HepG2 (cell line): ENCODE results near the gene TXNRD2. TPM values are rescaled to one million over a fixed set of nuclear protein-coding genes. Genes with fewer than 3 reads are reported as not detected.

Experiments used
- ATAD3A ChIP-seq: sonication (generic); formaldehyde crosslinking; IDR thresholded peaks from 2 replicates; pipeline ENCODE4 v1.4.0; 2020; ENCODE audit warnings: missing genetic modification reagents
- BCL3 ChIP-seq: sonication (generic); formaldehyde crosslinking; IDR thresholded peaks from 2 replicates; pipeline ENCODE4 v1.5.1; 2020; ENCODE audit warnings: mild to moderate bottlenecking, missing genetic modification reagents, moderate library complexity
- CENPX ChIP-seq: sonication (generic); formaldehyde crosslinking; IDR thresholded peaks from 2 replicates; pipeline ENCODE4 v1.9.0; 2021; ENCODE audit warnings: mild to moderate bottlenecking, missing genetic modification reagents, moderate library complexity
- CHCHD3 ChIP-seq: sonication (generic); formaldehyde crosslinking; IDR thresholded peaks from 2 replicates; pipeline ENCODE4 v1.8.0; 2022; ENCODE audit warnings: mild to moderate bottlenecking, missing genetic modification reagents, moderate library complexity
- IRF1 ChIP-seq: sonication (generic); formaldehyde crosslinking; IDR thresholded peaks from 2 replicates; pipeline ENCODE4 v1.4.0; 2020; ENCODE audit warnings: low read depth, mild to moderate bottlenecking, missing genetic modification reagents
- LCORL ChIP-seq, 2 experiments: fragments of 450-650 bp in 1 of 2; sonication (generic) in 1 of 2; formaldehyde crosslinking in 1 of 2; IDR thresholded peaks; 2 replicates each; pipeline versions ENCODE4 v1.5.0 to v1.6.1; 2017 to 2020; ENCODE audit warnings: antibody characterized with exemption in 1 of 2, missing genetic modification reagents in 1 of 2
- MAX ChIP-seq: IDR thresholded peaks from 2 replicates; pipeline ENCODE4 v1.6.1; 2012; ENCODE audit warnings: inconsistent platforms
- MED1 ChIP-seq: sonication (generic); formaldehyde crosslinking; IDR thresholded peaks from 2 replicates; pipeline ENCODE4 v1.4.0; 2020; ENCODE audit warnings: missing genetic modification reagents
- NFIB ChIP-seq: sonication (generic); formaldehyde crosslinking; IDR thresholded peaks from 2 replicates; pipeline ENCODE4 v1.9.0; 2021; ENCODE audit warnings: missing genetic modification reagents, mild to moderate bottlenecking, borderline replicate concordance
- PHF21A ChIP-seq: sonication (generic); formaldehyde crosslinking; IDR thresholded peaks from 2 replicates; pipeline ENCODE4 v1.5.0; 2020; ENCODE audit warnings: mild to moderate bottlenecking, missing genetic modification reagents
- POLR2A ChIP-seq, 2 experiments: IDR thresholded peaks; 2 replicates each; pipeline ENCODE4 v1.6.1; 2011; ENCODE audit warnings: low read depth in 2 of 2, low read length in 2 of 2, mild to moderate bottlenecking in 1 of 2, moderate library complexity in 1 of 2; ENCODE audit not compliant: insufficient read depth in 1 of 2
- SAP130 ChIP-seq: IDR thresholded peaks from 2 replicates; pipeline ENCODE4 v1.6.1; 2016; ENCODE audit warnings: low read depth
- TGIF2 ChIP-seq: IDR thresholded peaks from 2 replicates; pipeline ENCODE4 v1.6.1; 2016; ENCODE audit warnings: control low read depth, missing compliant biosample characterization
- U2AF2 ChIP-seq: fragments of 200-400 bp; formaldehyde crosslinking; IDR thresholded peaks from 2 replicates; pipeline ENCODE4 v1.6.1; 2017; ENCODE audit warnings: low read depth, mild to moderate bottlenecking, low read length
- ZBTB21 ChIP-seq: sonication (generic); formaldehyde crosslinking; IDR thresholded peaks from 2 replicates; pipeline ENCODE4 v1.4.0; 2020; ENCODE audit warnings: missing genetic modification reagents
- ZBTB8A ChIP-seq: sonication (generic); formaldehyde crosslinking; IDR thresholded peaks from 2 replicates; pipeline ENCODE4 v1.4.0; 2020; ENCODE audit warnings: mild to moderate bottlenecking, low read depth, missing genetic modification reagents, borderline replicate concordance
- ZMYM2 ChIP-seq: sonication (generic); formaldehyde crosslinking; IDR thresholded peaks from 2 replicates; pipeline ENCODE4 v1.8.0; 2022; ENCODE audit warnings: mild to moderate bottlenecking, missing genetic modification reagents
- ZNF124 ChIP-seq: sonication (generic); formaldehyde crosslinking; IDR thresholded peaks from 2 replicates; pipeline ENCODE4 v1.4.0; 2020; ENCODE audit warnings: missing genetic modification reagents
- ZNF34 ChIP-seq: sonication (generic); formaldehyde crosslinking; IDR thresholded peaks from 2 replicates; pipeline ENCODE4 v1.4.0; 2020; ENCODE audit warnings: mild to moderate bottlenecking, missing genetic modification reagents, borderline replicate concordance
- ZNF362 ChIP-seq: sonication (generic); formaldehyde crosslinking; IDR thresholded peaks from 2 replicates; pipeline ENCODE4 v1.4.0; 2020; ENCODE audit warnings: missing genetic modification reagents, mild to moderate bottlenecking, borderline replicate concordance
- ZNF549 ChIP-seq: sonication (generic); formaldehyde crosslinking; IDR thresholded peaks from 2 replicates; pipeline ENCODE4 v1.5.0; 2020; ENCODE audit warnings: missing genetic modification reagents
- ZNF615 ChIP-seq: sonication (generic); formaldehyde crosslinking; IDR thresholded peaks from 2 replicates; pipeline ENCODE4 v1.5.0; 2020; ENCODE audit warnings: mild to moderate bottlenecking, missing genetic modification reagents, borderline replicate concordance
- ZNF644 ChIP-seq: IDR thresholded peaks from 2 replicates; pipeline ENCODE4 v1.6.1; 2016; ENCODE audit warnings: low read depth
- ZNF720 ChIP-seq: sonication (generic); formaldehyde crosslinking; IDR thresholded peaks from 2 replicates; pipeline ENCODE4 v1.4.0; 2020; ENCODE audit warnings: missing genetic modification reagents
- ZNF770 ChIP-seq: sonication (generic); formaldehyde crosslinking; IDR thresholded peaks from 2 replicates; pipeline ENCODE4 v1.5.0; 2020; ENCODE audit warnings: mild to moderate bottlenecking, missing genetic modification reagents
- ZNF776 ChIP-seq: sonication (generic); formaldehyde crosslinking; IDR thresholded peaks from 2 replicates; pipeline ENCODE4 v1.4.0; 2020; ENCODE audit warnings: mild to moderate bottlenecking, missing genetic modification reagents
- polyA plus RNA-seq, 8 experiments: library from polyadenylated mRNA; depleted of rRNA in 3 of 8; stranded (reverse) in 7 of 8; unstranded in 1 of 8; fragments of >200 nt; fragmentation: Illumina TruSeq in 4 of 8; extraction: Trizol in 4 of 8; gene quantifications; 2 replicates each; pipeline versions ENCODE4 v1.2.1 to v1.2.3, GENCODE V29; 2011 to 2016; ENCODE audit warnings: low read depth in 4 of 8, missing spikeins in 1 of 8, mixed read lengths in 1 of 8; ENCODE audit not compliant: insufficient read depth in 1 of 8
- total RNA-seq, 5 experiments: library from RNA; depleted of rRNA; stranded (reverse); fragments of >200 nt; fragmentation: Illumina TruSeq; extraction: Trizol; gene quantifications; 2 replicates each; pipeline ENCODE4 v1.2.3, GENCODE V29; 2016; ENCODE audit warnings: low read depth in 1 of 5

Gene TXNRD2
- total and polyA plus RNA-seq, 2 of the 13 experiments (the other 11 are each of a cell fraction or from before 2014, with no cell fraction given), result 17.5 to 18.6 TPM

- TF ChIP-seq CENPX (CRISPR knock-in tag) (no peak), ZNF549 (CRISPR knock-in tag) (no peak), U2AF2 (no peak), TGIF2 (no peak), ZNF720 (no peak), LCORL (IDR thresholded peaks at IDR 0.05) (0 out of 2 replicates have a peak, but pooled peaks have one; percentile 7), LCORL (CRISPR knock-in tag; IDR thresholded peaks at IDR 0.05) (peak; percentile 89), PHF21A (CRISPR knock-in tag) (0 out of 2 replicates have a peak, but pooled peaks have one; percentile 46), SAP130 (peak; percentile 58; the same call in 1 of the 2 replicates), ZBTB21 (CRISPR knock-in tag) (0 out of 2 replicates have a peak, but pooled peaks have one; percentile 2), ZMYM2 (CRISPR knock-in tag) (no peak), CHCHD3 (CRISPR knock-in tag) (no peak), ZNF362 (0 out of 2 replicates have a peak, but pooled peaks have one; percentile 13), NFIB (CRISPR knock-in tag) (no peak), ZNF776 (no peak), ATAD3A (CRISPR knock-in tag) (no peak), ZNF124 (no peak), ZNF615 (CRISPR knock-in tag) (no peak), BCL3 (CRISPR knock-in tag) (no peak), MED1 (CRISPR knock-in tag) (no peak; the same call in 1 of the 2 replicates), ZNF644 (CRISPR knock-in tag) (0 out of 2 replicates have a peak, but pooled peaks have one; percentile 23), ZBTB8A (CRISPR knock-in tag) (no peak), ZNF34 (CRISPR knock-in tag) (no peak), POLR2A (IDR thresholded peaks at IDR 0.05; ENCODE audit: insufficient read depth in 1 of 2, low read depth in 2 of 2, low read length in 2 of 2) (peak in 1 of 2 experiments; percentile 22; a peak in 1 of 4 replicates), ZNF770 (CRISPR knock-in tag) (no peak), IRF1 (no peak), MAX (no peak)
Observed at GRCh38 chr22:19937616-19938473, 3.8 kb downstream of the TXNRD2 start (continued).
